Neural progenitor cell (in vitro differentiated cells): Measurements from ENCODE around the gene SKAP2. TPM values are rescaled to one million over a fixed set of nuclear protein-coding genes. Genes with fewer than 3 reads are reported as not detected.

Experiments
- DNase-seq: peaks from one replicate; pipeline ENCODE4 v3.0.0-alpha.2; 2016; ENCODE audit warnings: low spot score
- H2AFZ ChIP-seq: fragments of 200-600 bp; sonication (generic); replicated peaks from 2 replicates; pipeline ENCODE4 v1.6.1; 2016; ENCODE audit warnings: antibody characterized with exemption
- H3F3A ChIP-seq: fragments of 200-600 bp; sonication (generic); 2 replicates; pipeline ENCODE4 v1.6.1; 2016; ENCODE audit warnings: antibody characterized with exemption, low read depth
- H3K27ac ChIP-seq: fragments of 200-600 bp; sonication (generic); 2 replicates; pipeline ENCODE4 v1.5.1; 2016; ENCODE audit warnings: mild to moderate bottlenecking
- H3K27me3 ChIP-seq: fragments of 200-600 bp; sonication (generic); 2 replicates; pipeline ENCODE4 v1.6.1; 2016; ENCODE audit warnings: mild to moderate bottlenecking, moderate library complexity
- H3K36me3 ChIP-seq: fragments of 200-600 bp; sonication (generic); 2 replicates; pipeline ENCODE4 v1.5.1; 2016
- H3K4me1 ChIP-seq: fragments of 200-600 bp; sonication (generic); 2 replicates; pipeline ENCODE4 v1.6.1; 2016; ENCODE audit warnings: mixed run types
- H3K4me2 ChIP-seq: fragments of 200-600 bp; sonication (generic); 2 replicates; pipeline ENCODE4 v1.6.1; 2016
- H3K4me3 ChIP-seq: fragments of 200-600 bp; sonication (generic); 2 replicates; pipeline ENCODE4 v1.5.1; 2016
- H3K79me2 ChIP-seq: fragments of 200-600 bp; sonication (generic); 2 replicates; pipeline ENCODE4 v1.6.1; 2016; ENCODE audit warnings: low read depth
- H3K9ac ChIP-seq: fragments of 200-600 bp; sonication (generic); 2 replicates; pipeline ENCODE4 v1.6.1; 2016
- H3K9me3 ChIP-seq: fragments of 200-600 bp; sonication (generic); 2 replicates; pipeline ENCODE4 v1.5.1; 2016; ENCODE audit warnings: low read depth
- H4K20me1 ChIP-seq: fragments of 200-600 bp; sonication (generic); 2 replicates; pipeline ENCODE4 v1.6.1; 2016; ENCODE audit warnings: low read depth
- H3K27ac Mint-ChIP-seq: 3 replicates; pipeline ENCODE4 v1.8.0; 2021; ENCODE audit warnings: mixed read lengths
- H3K27me3 Mint-ChIP-seq: 2 replicates; pipeline ENCODE4 v1.8.0; 2022; ENCODE audit warnings: low read depth, mild to moderate bottlenecking, inconsistent platforms, moderate library complexity, mixed read lengths; ENCODE audit not compliant: insufficient read depth
- H3K36me3 Mint-ChIP-seq: 3 replicates; pipeline ENCODE4 v1.8.0; 2021; ENCODE audit warnings: mixed read lengths
- H3K4me1 Mint-ChIP-seq: 3 replicates; pipeline ENCODE4 v1.8.0; 2021; ENCODE audit warnings: mixed read lengths
- H3K4me3 Mint-ChIP-seq: 3 replicates; pipeline ENCODE4 v1.8.0; 2021; ENCODE audit warnings: mild to moderate bottlenecking, moderate library complexity, mixed read lengths
- H3K9me3 Mint-ChIP-seq: 3 replicates; pipeline ENCODE4 v1.8.0; 2020; ENCODE audit warnings: mixed read lengths
- EZH2 ChIP-seq: fragments of 200-600 bp; sonication (generic); IDR thresholded peaks from 2 replicates; pipeline ENCODE4 v1.6.1; 2017; ENCODE audit warnings: antibody characterized with exemption, mild to moderate bottlenecking, moderate library complexity
- EZH2phosphoT487 ChIP-seq: fragments of 200-600 bp; sonication (generic); IDR thresholded peaks from 2 replicates; pipeline ENCODE4 v1.6.1; 2017; ENCODE audit warnings: antibody characterized with exemption
- total RNA-seq: library from RNA; depleted of rRNA; stranded (reverse); fragments of >200 nt; gene quantifications from 2 replicates; pipeline ENCODE4 v1.2.3, GENCODE V29; 2015; ENCODE audit warnings: low replicate concordance
- TF ChIP-seq, protein P1 (sequence below): fragments of 200-600 bp; sonication (generic); IDR thresholded peaks from 2 replicates; pipeline ENCODE4 v1.5.1; 2017; ENCODE audit warnings: antibody characterized with exemption, mild to moderate bottlenecking

SKAP2 gene
- total RNA-seq, 1 donor from 2014 or later: 6.3 TPM

DNA sequence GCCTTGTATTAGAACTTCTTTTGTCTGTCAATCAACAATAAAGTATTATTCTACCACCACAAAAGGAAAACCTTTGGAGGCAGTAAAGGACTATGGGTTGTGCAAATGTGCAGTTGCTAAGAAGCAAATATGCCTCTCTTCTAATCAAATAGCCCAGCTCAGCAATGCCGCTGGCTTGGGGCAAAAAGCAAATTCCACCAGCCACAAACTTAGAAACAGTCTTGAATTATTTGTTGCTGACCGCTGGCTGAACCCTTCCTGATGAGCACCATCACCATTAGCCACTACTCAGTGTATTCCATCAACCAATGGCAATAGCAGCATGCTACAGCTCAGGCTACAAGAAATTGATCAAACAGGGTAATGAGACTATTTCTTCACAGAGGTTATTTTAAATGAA is 51.0 kb downstream of the SKAP2 start:
- Histone ChIP-seq H3F3A (no peaks in the 10 kb centered on the region), H3K9ac (no peak overlapping the region), H2AFZ (no peak overlapping the region), H3K27me3 (no peaks in the 10 kb centered on the region), H3K36me3 (no peaks in the 10 kb centered on the region), H3K4me2 (no peak overlapping the region), H3K4me1 (no peaks in the 10 kb centered on the region), H3K79me2 (no peaks in the 10 kb centered on the region), H3K27ac (no peak overlapping the region), H3K9me3 (no peaks in the 10 kb centered on the region), H3K4me3 (no peak overlapping the region), H4K20me1 (no peaks in the 10 kb centered on the region)
- Mint-ChIP-seq H3K27me3 (peaks cover 3% of the 10 kb centered on the region), H3K27ac (no peak overlapping the region), H3K4me3 (no peak overlapping the region), H3K36me3 (no peaks in the 10 kb centered on the region), H3K9me3 (no peaks in the 10 kb centered on the region), H3K4me1 (no peaks in the 10 kb centered on the region)
- DNase-seq: no peak
- no peak for TF ChIP-seq EZH2phosphoT487
- TF ChIP-seq EZH2: no peak
- TF ChIP-seq, protein P1, sequence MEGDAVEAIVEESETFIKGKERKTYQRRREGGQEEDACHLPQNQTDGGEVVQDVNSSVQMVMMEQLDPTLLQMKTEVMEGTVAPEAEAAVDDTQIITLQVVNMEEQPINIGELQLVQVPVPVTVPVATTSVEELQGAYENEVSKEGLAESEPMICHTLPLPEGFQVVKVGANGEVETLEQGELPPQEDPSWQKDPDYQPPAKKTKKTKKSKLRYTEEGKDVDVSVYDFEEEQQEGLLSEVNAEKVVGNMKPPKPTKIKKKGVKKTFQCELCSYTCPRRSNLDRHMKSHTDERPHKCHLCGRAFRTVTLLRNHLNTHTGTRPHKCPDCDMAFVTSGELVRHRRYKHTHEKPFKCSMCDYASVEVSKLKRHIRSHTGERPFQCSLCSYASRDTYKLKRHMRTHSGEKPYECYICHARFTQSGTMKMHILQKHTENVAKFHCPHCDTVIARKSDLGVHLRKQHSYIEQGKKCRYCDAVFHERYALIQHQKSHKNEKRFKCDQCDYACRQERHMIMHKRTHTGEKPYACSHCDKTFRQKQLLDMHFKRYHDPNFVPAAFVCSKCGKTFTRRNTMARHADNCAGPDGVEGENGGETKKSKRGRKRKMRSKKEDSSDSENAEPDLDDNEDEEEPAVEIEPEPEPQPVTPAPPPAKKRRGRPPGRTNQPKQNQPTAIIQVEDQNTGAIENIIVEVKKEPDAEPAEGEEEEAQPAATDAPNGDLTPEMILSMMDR: no peak

GRCh38 chr7:26794541-26794940 is 69.8 kb downstream of the SKAP2 start:
- H3K9me3 ChIP-seq: no peaks in the 10 kb centered on the region
- H3K4me3 ChIP-seq: no peak overlapping the region
- no peak for DNase-seq
- H3K27ac Mint-ChIP-seq: no peak overlapping the region
- H4K20me1 ChIP-seq: no peaks in the 10 kb centered on the region
- no peak for TF ChIP-seq EZH2
- TF ChIP-seq, protein P1: no peak
- TF ChIP-seq EZH2phosphoT487: no peak
- H3K4me1 Mint-ChIP-seq: no peaks in the 10 kb centered on the region
- no peak overlapping the region for H3K4me2 ChIP-seq
- H3K36me3 ChIP-seq: no peaks in the 10 kb centered on the region
- H3K79me2 ChIP-seq: no peaks in the 10 kb centered on the region
- peaks cover 2% of the 10 kb centered on the region for H3K9me3 Mint-ChIP-seq
- H3K27me3 Mint-ChIP-seq: no peaks in the 10 kb centered on the region
- no peaks in the 10 kb centered on the region for H3K4me1 ChIP-seq
- no peak overlapping the region for H3K9ac ChIP-seq
- H2AFZ ChIP-seq: no peak overlapping the region
- H3K27ac ChIP-seq: no peak overlapping the region
- H3K27me3 ChIP-seq: no peaks in the 10 kb centered on the region
- no peak overlapping the region for H3K4me3 Mint-ChIP-seq
- no peaks in the 10 kb centered on the region for H3F3A ChIP-seq
- H3K36me3 Mint-ChIP-seq: no peaks in the 10 kb centered on the region

DNA sequence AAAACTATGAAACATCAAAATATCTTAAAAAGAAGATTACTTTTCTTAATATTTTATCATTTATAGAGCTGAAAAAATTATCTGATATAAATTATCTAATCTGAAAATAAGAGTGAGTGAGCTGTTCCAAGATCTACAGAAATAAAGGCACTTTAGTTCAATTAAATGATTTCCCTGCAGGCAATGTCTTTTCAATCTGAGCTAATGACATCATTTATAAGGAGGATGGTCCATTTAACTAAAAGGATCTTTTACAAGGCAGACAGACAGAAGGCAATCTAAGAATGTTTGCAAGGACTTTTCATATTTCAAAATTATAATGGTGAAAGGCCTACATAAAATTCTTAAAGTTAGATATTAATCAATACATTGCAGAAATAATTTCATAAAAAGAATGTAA is 71.8 kb downstream of the SKAP2 start:
- Histone ChIP-seq H3K4me2 (no peak overlapping the region), H2AFZ (no peak overlapping the region), H3K27ac (no peak overlapping the region), H3K36me3 (no peaks in the 10 kb centered on the region), H3K27me3 (no peaks in the 10 kb centered on the region), H3K9ac (no peak overlapping the region), H3K9me3 (no peaks in the 10 kb centered on the region), H3K4me3 (no peak overlapping the region), H4K20me1 (no peaks in the 10 kb centered on the region), H3F3A (no peaks in the 10 kb centered on the region), H3K4me1 (peaks cover 4% of the 10 kb centered on the region), H3K79me2 (no peaks in the 10 kb centered on the region)
- H3K36me3 Mint-ChIP-seq: no peaks in the 10 kb centered on the region
- peaks cover 3% of the 10 kb centered on the region for H3K4me1 Mint-ChIP-seq
- no peaks in the 10 kb centered on the region for H3K9me3 Mint-ChIP-seq
- TF ChIP-seq EZH2: no peak
- TF ChIP-seq, protein P1: no peak
- no peak for TF ChIP-seq EZH2phosphoT487
- no peak overlapping the region for H3K4me3 Mint-ChIP-seq
- no peaks in the 10 kb centered on the region for H3K27me3 Mint-ChIP-seq
- DNase-seq: no peak
- no peak overlapping the region for H3K27ac Mint-ChIP-seq
